ENCODE measurements around the gene UBA1. TPM values are rescaled to one million over a fixed set of nuclear protein-coding genes. Genes with fewer than 3 reads are reported as not detected.

UBA1 gene
- 93.5 TPM for total RNA-seq
- long read RNA-seq, transcript UBA1-201 (26 exons, 3,559 nt) = major isoform, 67 of 127 reads
- long read RNA-seq, transcript UBA1-203 (26 exons, 3,466 nt) = minor isoform, 5 of 127 reads
- long read RNA-seq, partial matches to known transcripts = 24 of 127 reads
- long read RNA-seq, other reads (novel, unspliced or antisense) = 31 of 127 reads

- peak; percentile 95 for DNase-seq (ENCODE audit: missing footprints)
- intact Hi-C loops (cut with DNase I) = loop anchor here (1.0 to 10.0 kb wide), 4 partner anchors 191 to 834 kb away; no protein-coding TSS in a partner anchor
- peak; percentile 90 for ATAC-seq
These were observed at the start of gene UBA1 for GRCh38 chrX:47193475-47194193. UBA1 (plus strand) TSS chrX:47193829; CDS start chrX:47198803, 4,974 bp downstream.

GRCh38 chrX:47143894-47144625, 49.6 kb upstream of the UBA1 start:
- ATAC-seq (peak; percentile 35), DNase-seq (ENCODE audit: missing footprints) (no peak)
- intact Hi-C loops (cut with DNase I) = loop anchor here (2.0 kb wide), 1 partner anchor 15 kb away; no protein-coding TSS in a partner anchor

GRCh38 chrX:47144626-47145394, 48.8 kb upstream of the UBA1 start, which contains the start of the genes NDUFB11 and RBM10:
NDUFB11 (minus strand) TSS chrX:47144702; CDS start chrX:47144679, 23 bp downstream.
RBM10 (plus strand) TSS chrX:47145221; CDS start chrX:47147482, 2,261 bp downstream.
- ATAC-seq = peak; percentile 98
- DNase-seq (ENCODE audit: missing footprints) = peak; percentile 97
- intact Hi-C loops (cut with DNase I) = loop anchor here (2.0 kb wide), 1 partner anchor 16 kb away; no protein-coding TSS in a partner anchor

GRCh38 chrX:47145395-47146120, 48.1 kb upstream of the UBA1 start:
- intact Hi-C loops (cut with DNase I) = loop anchor here (2.0 kb wide), 1 partner anchor 17 kb away; no protein-coding TSS in a partner anchor
- DNase-seq (ENCODE audit: missing footprints) (no peak), ATAC-seq (peak; percentile 17)

- ATAC-seq = no peak
- intact Hi-C loops (cut with DNase I) = no loop called here
- DNase-seq (ENCODE audit: missing footprints) = no peak
These were observed 47.3 kb upstream of the UBA1 start for GRCh38 chrX:47146121-47146935.

- intact Hi-C loops (cut with DNase I) = no loop called here
- DNase-seq (ENCODE audit: missing footprints) (no peak), ATAC-seq (no peak)
These were observed 46.4 kb upstream of the UBA1 start for GRCh38 chrX:47146936-47147859.

- no peak for DNase-seq (ENCODE audit: missing footprints)
- intact Hi-C loops (cut with DNase I) = no loop called here
- ATAC-seq = no peak
These were observed 44.7 kb upstream of the UBA1 start for GRCh38 chrX:47148946-47149345.

GRCh38 chrX:47151435-47151834, 42.2 kb upstream of the UBA1 start:
- ATAC-seq (no peak), DNase-seq (ENCODE audit: missing footprints) (no peak)
- intact Hi-C loops (cut with DNase I) = no loop called here

- ATAC-seq = no peak
These were observed 36.8 kb upstream of the UBA1 start for GRCh38 chrX:47156611-47157520.

GRCh38 chrX:47158131-47158530, 35.5 kb upstream of the UBA1 start:
- DNase-seq (ENCODE audit: missing footprints) (no peak), ATAC-seq (no peak)
- intact Hi-C loops (cut with DNase I) = no loop called here

More at GRCh38 chrX:47156611-47157520, 36.8 kb upstream of the UBA1 start:
- DNase-seq (ENCODE audit: missing footprints) = no peak
- intact Hi-C loops (cut with DNase I) = no loop called here

- intact Hi-C loops (cut with DNase I) = no loop called here
- ATAC-seq (no peak), DNase-seq (ENCODE audit: missing footprints) (no peak)
These were observed 34.8 kb upstream of the UBA1 start for GRCh38 chrX:47158781-47159180.

- DNase-seq (ENCODE audit: missing footprints) (no peak), ATAC-seq (no peak)
These were observed 32.8 kb upstream of the UBA1 start for GRCh38 chrX:47160781-47161180.

GRCh38 chrX:47162927-47163583, 30.6 kb upstream of the UBA1 start:
- intact Hi-C loops (cut with DNase I) = no loop called here
- ATAC-seq (no peak), DNase-seq (ENCODE audit: missing footprints) (no peak)

More at GRCh38 chrX:47160781-47161180, 32.8 kb upstream of the UBA1 start:
- intact Hi-C loops (cut with DNase I) = no loop called here

GRCh38 chrX:47164420-47164819, 29.2 kb upstream of the UBA1 start:
- ATAC-seq (no peak), DNase-seq (ENCODE audit: missing footprints) (no peak)
- intact Hi-C loops (cut with DNase I) = no loop called here

GRCh38 chrX:47166126-47166525, 27.5 kb upstream of the UBA1 start:
- DNase-seq (ENCODE audit: missing footprints) (no peak), ATAC-seq (no peak)
- intact Hi-C loops (cut with DNase I) = no loop called here
